IMR-90 (cell line): ENCODE data around the gene VEPH1. TPM values are rescaled to one million over a fixed set of nuclear protein-coding genes. Genes with fewer than 3 reads are reported as not detected.
A peak's percentile ranks its signal among the peaks of the same experiment; 100 is the strongest.
"Not testable (repeated sequence)": the region's sequence is repeated elsewhere in the genome, so short reads cannot be mapped to it uniquely, and the experiment has no call there.

ENCODE experiments used
- ATAC-seq: fragments of 200-7000 bp; cut with Tn5 transposase; 2 replicates; pipeline ENCODE4 v1.9.1; 2020; ENCODE audit warnings: low read depth, mild to moderate bottlenecking, moderate library complexity
- BruUV-seq: library from RNA; stranded (reverse); fragments of 400-500 nt; replicated peaks from 2 replicates; lab custom pipeline; 2021; lab: Mats Ljungman, UMichigan
- CTCF ChIA-PET: fragments of 300-600 bp; formaldehyde crosslinking; extraction: SDS; loops from one replicate; lab custom pipeline; 2021; ENCODE audit warnings: antibody characterized with exemption; lab: Yijun Ruan, JAX
- POLR2A ChIA-PET: fragments of 300-600 bp; sonication (Branson Sonifier 250); formaldehyde crosslinking; loops from one replicate; lab custom pipeline; 2022; ENCODE audit warnings: antibody characterized with exemption; ENCODE audit not compliant: unreplicated experiment; lab: Charles Lee
- DNase-seq: peaks from one replicate; pipeline ENCODE4 v3.0.0; 2013
- H2AFZ ChIP-seq: replicated peaks from 2 replicates; pipeline ENCODE3; 2013; ENCODE audit warnings: low read length, mild to moderate bottlenecking; ENCODE audit not compliant: poor library complexity
- H2AK5ac ChIP-seq: 2 replicates; pipeline ENCODE4 v1.6.1; 2013; ENCODE audit warnings: low read depth, low read length, inconsistent platforms
- H2AK9ac ChIP-seq: replicated peaks from 2 replicates; pipeline ENCODE3; 2013; ENCODE audit warnings: mild to moderate bottlenecking, low read depth, low read length, moderate library complexity; ENCODE audit not compliant: poor library complexity
- H2BK120ac ChIP-seq: 2 replicates; pipeline ENCODE4 v1.6.1; 2013; ENCODE audit warnings: low read depth, low read length, inconsistent platforms
- H2BK15ac ChIP-seq: 3 replicates; pipeline ENCODE4 v1.6.1; 2013; ENCODE audit warnings: low read depth, low read length, inconsistent platforms
- H2BK20ac ChIP-seq: 2 replicates; pipeline ENCODE4 v1.6.1; 2013; ENCODE audit warnings: low read depth, mild to moderate bottlenecking, inconsistent platforms, low read length, moderate library complexity
- H2BK5ac ChIP-seq: 2 replicates; pipeline ENCODE4 v1.6.1; 2013; ENCODE audit warnings: mild to moderate bottlenecking, low read depth, low read length, inconsistent platforms; ENCODE audit not compliant: poor library complexity, severe bottlenecking
- H3K14ac ChIP-seq: replicated peaks from 2 replicates; pipeline ENCODE4 v1.6.1; 2013; ENCODE audit warnings: low read depth, low read length, inconsistent platforms
- H3K18ac ChIP-seq: 2 replicates; pipeline ENCODE4 v1.6.1; 2013; ENCODE audit warnings: low read depth, low read length, control low read depth
- H3K23ac ChIP-seq: 2 replicates; pipeline ENCODE4 v1.6.1; 2013; ENCODE audit warnings: low read depth, low read length, inconsistent platforms
- H3K27ac ChIP-seq: 2 replicates; pipeline ENCODE4 v1.5.1; 2013; ENCODE audit warnings: mild to moderate bottlenecking, control low read depth, low read length; ENCODE audit not compliant: insufficient read depth
- H3K27me3 ChIP-seq: 2 replicates; pipeline ENCODE4 v1.6.1; 2013; ENCODE audit warnings: low read length; ENCODE audit not compliant: control insufficient read depth, insufficient read depth
- H3K36me3 ChIP-seq: 2 replicates; pipeline ENCODE4 v1.6.1; 2013; ENCODE audit warnings: low read length, mixed read lengths; ENCODE audit not compliant: control insufficient read depth, insufficient read depth
- H3K4ac ChIP-seq: 2 replicates; pipeline ENCODE4 v1.6.1; 2013; ENCODE audit warnings: low read depth, low read length, inconsistent platforms
- H3K4me1 ChIP-seq: 2 replicates; pipeline ENCODE4 v1.6.1; 2013; ENCODE audit warnings: low read length, mixed read lengths; ENCODE audit not compliant: control insufficient read depth, insufficient read depth
- H3K4me2 ChIP-seq: 2 replicates; pipeline ENCODE4 v1.6.1; 2013; ENCODE audit warnings: low read depth, mild to moderate bottlenecking, control low read depth, low read length, moderate library complexity
- H3K4me3 ChIP-seq: 2 replicates; pipeline ENCODE4 v1.5.1; 2013; ENCODE audit warnings: low read depth, mild to moderate bottlenecking, control low read depth, low read length, moderate library complexity; ENCODE audit not compliant: insufficient read depth
- H3K56ac ChIP-seq: 2 replicates; pipeline ENCODE4 v1.6.1; 2013; ENCODE audit warnings: low read length, inconsistent platforms; ENCODE audit not compliant: insufficient read depth; ENCODE audit errors: extremely low read depth
- H3K79me1 ChIP-seq, 2 experiments: 2 replicates each; pipeline ENCODE4 v1.6.1; 2013; ENCODE audit warnings: low read length in 2 of 2, inconsistent platforms in 1 of 2, low read depth in 1 of 2
- H3K9ac ChIP-seq: 2 replicates; pipeline ENCODE4 v1.6.1; 2013; ENCODE audit warnings: low read depth, low read length, control low read depth
- H3K9me1 ChIP-seq: 2 replicates; pipeline ENCODE4 v1.6.1; 2013; ENCODE audit warnings: low read length, inconsistent platforms; ENCODE audit not compliant: insufficient read depth
- H3K9me3 ChIP-seq: 2 replicates; pipeline ENCODE4 v1.6.1; 2013; ENCODE audit warnings: low read length; ENCODE audit not compliant: control insufficient read depth, insufficient read depth
- H4K20me1 ChIP-seq: 2 replicates; pipeline ENCODE4 v1.6.1; 2013; ENCODE audit warnings: low read length, inconsistent platforms; ENCODE audit not compliant: insufficient read depth
- H4K5ac ChIP-seq: 2 replicates; pipeline ENCODE4 v1.6.1; 2013; ENCODE audit warnings: mild to moderate bottlenecking, low read depth, low read length, control low read depth
- H4K8ac ChIP-seq, 2 experiments: 2 replicates each; pipeline ENCODE4 v1.6.1; 2013; ENCODE audit warnings: low read depth in 2 of 2, low read length in 2 of 2, control low read depth in 1 of 2, inconsistent platforms in 1 of 2
- H4K91ac ChIP-seq: 2 replicates; pipeline ENCODE4 v1.6.1; 2013; ENCODE audit warnings: low read depth, low read length, inconsistent platforms; ENCODE audit not compliant: insufficient read depth
- CEBPB ChIP-seq: IDR thresholded peaks from 2 replicates; pipeline ENCODE4 v1.6.1; 2012; ENCODE audit warnings: low read depth, low read length, improper control_type of control experiment
- WGBS, 2 experiments: methylation state at CpG; one replicate each; pipeline versions ENCODE4 v1.1.5 to v1.1.7; 2013; ENCODE audit warnings: missing lambda C conversion rate in 2 of 2; ENCODE audit not compliant: insufficient read length in 1 of 2; ENCODE audit errors: extremely low coverage in 2 of 2; 5-methylcytosine and 5-hydroxymethylcytosine counted together
- dilution Hi-C: fragments of 300-500 bp; cut with HindIII; formaldehyde crosslinking; loops from one replicate; pipeline ENCODE4 v1.14.3; 2018; ENCODE audit warnings: low sequenced_read_pairs; ENCODE audit not compliant: unreplicated experiment
- in situ Hi-C: fragments of 300-500 bp; cut with MboI; formaldehyde crosslinking; loops from 3 replicates; pipeline ENCODE4 v1.14.3; 2019; ENCODE audit warnings: low sequenced_read_pairs, inconsistent platforms, mixed read lengths
- intact Hi-C: fragments of 100-400 bp; cut with micrococcal nuclease; formaldehyde crosslinking; loops from 2 replicates; pipeline ENCODE4 v1.10.0; 2022
- polyA plus RNA-seq, 3 experiments: library from polyadenylated mRNA; depleted of rRNA; stranded (reverse); fragments of >200 nt; gene quantifications; 2 replicates each; pipeline ENCODE4 v1.2.3, GENCODE V29; 2012; ENCODE audit warnings: low replicate concordance in 1 of 3
- total RNA-seq: library from RNA; depleted of rRNA; stranded (reverse); fragments of >200 nt; gene quantifications from 2 replicates; pipeline ENCODE4 v1.2.3, GENCODE V29; 2012

Gene VEPH1
- total and polyA plus RNA-seq, 2 of the 4 experiments (the other 2 are of a cell fraction): 30.5 to 130 TPM

DNA sequence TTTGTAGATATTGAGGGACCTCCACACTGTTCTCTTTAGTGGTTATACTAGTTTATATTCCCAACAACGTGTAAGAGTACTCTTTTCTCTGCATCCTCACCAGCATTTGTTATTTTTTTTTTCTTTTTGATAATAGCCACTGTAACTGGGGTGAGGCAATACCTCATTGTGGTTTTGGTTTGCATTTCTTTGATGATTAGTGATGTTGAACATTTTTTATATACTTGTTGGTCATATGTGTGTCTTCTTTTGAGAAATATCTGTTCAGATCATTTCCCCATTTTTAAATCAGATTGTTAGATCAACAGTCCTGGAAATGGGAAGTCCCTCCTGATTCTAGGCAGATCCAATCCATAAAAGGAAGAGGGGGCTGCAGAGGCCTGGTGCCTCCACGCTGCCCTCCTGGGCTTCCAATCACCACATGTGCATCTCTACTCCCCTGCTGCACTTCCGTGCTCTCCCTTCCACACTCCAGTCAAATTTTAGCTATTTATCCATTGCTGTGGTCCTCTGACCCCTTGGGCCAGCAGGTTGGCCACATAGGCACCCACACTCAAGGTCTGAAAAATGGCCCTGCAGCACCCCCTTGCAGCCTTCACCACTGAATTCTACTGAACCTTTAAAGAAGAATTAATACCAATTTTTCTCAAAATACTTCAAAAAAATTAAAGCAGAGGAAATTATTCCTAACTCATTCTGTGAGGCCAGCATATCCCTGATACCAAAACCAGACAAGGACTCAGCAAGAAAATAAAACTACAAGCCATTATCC is 154.7 kb downstream of the VEPH1 start:
- H2AK5ac ChIP-seq, H2BK20ac ChIP-seq, H3K9ac ChIP-seq, DNase-seq, H2BK120ac ChIP-seq, H3K4me2 ChIP-seq, H3K23ac ChIP-seq, POLR2A ChIA-PET, intact Hi-C loops, H3K79me1 ChIP-seq, BruUV-seq, H3K36me3 ChIP-seq, H2BK5ac ChIP-seq, H3K4me3 ChIP-seq, H4K8ac ChIP-seq, dilution Hi-C loops, H2AFZ ChIP-seq, H3K27ac ChIP-seq, H3K56ac ChIP-seq, H2BK15ac ChIP-seq, H2AK9ac ChIP-seq, H3K9me1 ChIP-seq, H4K5ac ChIP-seq, in situ Hi-C loops, ATAC-seq, H3K4me1 ChIP-seq, H4K20me1 ChIP-seq, H3K9me3 ChIP-seq, H3K14ac ChIP-seq, H3K27me3 ChIP-seq, H3K18ac ChIP-seq, H4K91ac ChIP-seq: not testable (repeated sequence)
- 0 out of 2 replicates have a peak overlapping the region, but pooled peaks have one; percentile 27 for H3K4ac ChIP-seq
- WGBS, 2 experiments: no CpG with 5 or more reads among the region's 3 CpGs
- CTCF ChIA-PET: interaction anchor here (0.6 kb wide), 1 partner anchor 80 kb away, joined by 3 read pairs; no protein-coding TSS in a partner anchor
- TF ChIP-seq CEBPB: peak; percentile 55; the same call in 1 of the 2 replicates
